ENCODE results near the gene CAPZA2.
"Not testable (repeated sequence)": the region's sequence is repeated elsewhere in the genome, so short reads cannot be mapped to it uniquely, and the experiment has no call there.

CAPZA2 gene

DNA sequence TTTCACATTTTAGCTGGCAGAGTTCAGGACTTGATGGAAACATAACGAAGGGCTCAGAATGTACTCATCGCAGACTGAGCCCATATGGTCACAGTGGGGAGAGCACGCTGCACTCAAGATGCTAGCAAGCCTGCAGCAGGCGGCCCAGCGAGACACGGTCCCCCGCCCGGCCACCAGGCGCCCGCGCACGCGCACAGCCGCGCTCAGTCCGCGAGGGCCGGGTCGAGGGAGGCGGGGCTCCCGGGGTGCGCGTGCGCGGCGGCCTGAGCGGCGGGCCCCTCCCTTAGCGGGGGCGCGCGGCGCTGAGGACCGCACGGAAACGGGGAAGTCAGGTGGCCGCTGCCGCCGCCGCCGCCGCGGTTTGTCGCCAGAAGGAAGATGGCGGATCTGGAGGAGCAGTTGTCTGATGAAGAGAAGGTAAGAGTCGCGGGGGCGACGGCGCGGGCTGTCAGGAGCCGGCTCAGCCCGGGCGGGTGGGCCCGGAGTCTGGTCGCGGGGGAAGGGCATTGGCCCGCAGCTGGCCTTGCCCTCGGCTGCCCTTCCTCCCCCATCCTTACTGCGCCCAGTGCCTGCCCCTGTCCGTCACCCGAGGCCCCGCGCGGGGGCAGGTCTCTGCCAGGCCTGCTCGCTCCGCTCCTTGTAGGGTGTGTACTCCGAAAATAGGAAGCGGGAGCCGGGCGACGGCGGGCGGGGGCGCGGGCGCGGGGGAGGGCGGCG lies at the start of gene CAPZA2:
TSS of gene CAPZA2 (plus strand) at position 354 of the 717 bp plus-strand sequence. CDS start at position 379, 25 bp downstream.
- peaks cover 45% of the 10 kb centered on the region for H3K4me1 Mint-ChIP-seq (ENCODE audit: low read depth)
- H3K4me3 Mint-ChIP-seq: peak within 1 kb of the TSS; percentile 98
- H3K27me3 Mint-ChIP-seq: peaks cover 8% of the 10 kb centered on the region
- no peaks in the 10 kb centered on the region for H3K9me3 Mint-ChIP-seq (ENCODE audit: low read depth)
- H3K27ac Mint-ChIP-seq: peak within 1 kb of the TSS; percentile 95
- H3K36me3 Mint-ChIP-seq: peaks cover 4% of the 10 kb centered on the region

DNA sequence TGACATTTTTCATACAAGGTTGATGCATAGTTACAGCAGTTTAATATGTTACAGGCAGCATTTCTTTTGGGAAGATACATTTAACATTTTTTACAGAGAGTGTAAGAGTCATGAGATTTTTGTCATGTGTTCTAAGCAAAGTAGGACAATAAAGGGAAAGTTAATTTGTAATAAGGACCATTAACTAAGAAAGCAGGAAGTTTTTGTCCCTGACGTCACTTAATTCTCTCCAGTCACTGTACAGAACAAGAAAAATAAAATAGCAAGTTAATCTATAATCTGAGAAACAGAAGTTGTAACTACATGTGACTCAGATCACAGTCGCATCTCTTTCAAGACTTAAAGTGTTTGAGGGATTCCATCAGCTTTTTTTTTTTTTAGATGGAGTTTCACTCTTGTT lies 49.5 kb upstream of the CAPZA2 start:
- Mint-ChIP-seq H3K27ac (no peak overlapping the region), H3K4me3 (no peak overlapping the region), H3K4me1 (ENCODE audit: low read depth) (no peaks in the 10 kb centered on the region), H3K27me3 (no peaks in the 10 kb centered on the region), H3K9me3 (ENCODE audit: low read depth) (no peaks in the 10 kb centered on the region), H3K36me3 (no peaks in the 10 kb centered on the region)

DNA sequence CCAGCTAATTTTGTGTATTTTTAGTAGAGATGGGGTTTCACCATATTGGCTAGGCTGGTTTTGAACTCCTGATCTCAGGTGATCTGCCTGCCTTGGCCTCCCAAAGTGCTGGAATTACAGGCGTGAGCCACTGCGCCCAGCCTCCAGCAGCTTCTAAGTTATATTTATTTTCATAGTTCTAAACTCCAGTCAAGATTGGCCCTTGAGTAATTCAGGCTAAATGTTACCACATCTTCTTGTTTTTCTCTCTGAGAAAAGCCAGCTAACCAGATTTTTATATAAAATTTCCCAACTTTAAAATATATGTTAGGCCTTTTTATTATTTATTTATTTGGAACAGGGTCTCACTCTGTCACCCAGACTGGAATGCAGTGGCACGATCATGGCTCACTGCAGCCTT lies 49.0 kb upstream of the CAPZA2 start:
- not testable (repeated sequence) for H3K27ac Mint-ChIP-seq; H3K4me1 Mint-ChIP-seq (ENCODE audit: low read depth); H3K36me3 Mint-ChIP-seq; H3K9me3 Mint-ChIP-seq (ENCODE audit: low read depth); H3K4me3 Mint-ChIP-seq; H3K27me3 Mint-ChIP-seq

DNA sequence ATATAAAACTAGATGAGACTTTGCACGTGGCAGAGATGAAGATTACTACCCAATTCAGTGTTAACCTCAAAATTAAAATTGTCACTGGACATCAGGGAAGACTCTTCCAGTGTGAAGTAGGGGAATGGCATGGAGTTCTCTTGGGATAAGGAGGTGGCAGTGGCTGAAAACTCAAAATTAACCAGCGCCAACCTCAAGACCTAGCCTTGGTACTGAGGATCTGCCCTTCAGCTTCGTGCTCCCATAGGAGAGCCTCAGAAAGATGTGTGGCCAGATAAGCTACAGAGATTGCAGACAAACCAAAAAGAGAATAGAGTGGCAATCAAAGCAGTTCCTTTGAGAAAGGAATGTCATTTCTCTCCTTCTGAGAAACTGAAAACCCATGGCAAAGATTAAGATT lies 47.3 kb upstream of the CAPZA2 start:
- Mint-ChIP-seq H3K36me3 (no peaks in the 10 kb centered on the region), H3K4me1 (ENCODE audit: low read depth) (no peaks in the 10 kb centered on the region), H3K4me3 (no peak overlapping the region), H3K27ac (no peak overlapping the region), H3K27me3 (no peaks in the 10 kb centered on the region), H3K9me3 (ENCODE audit: low read depth) (no peaks in the 10 kb centered on the region)

DNA sequence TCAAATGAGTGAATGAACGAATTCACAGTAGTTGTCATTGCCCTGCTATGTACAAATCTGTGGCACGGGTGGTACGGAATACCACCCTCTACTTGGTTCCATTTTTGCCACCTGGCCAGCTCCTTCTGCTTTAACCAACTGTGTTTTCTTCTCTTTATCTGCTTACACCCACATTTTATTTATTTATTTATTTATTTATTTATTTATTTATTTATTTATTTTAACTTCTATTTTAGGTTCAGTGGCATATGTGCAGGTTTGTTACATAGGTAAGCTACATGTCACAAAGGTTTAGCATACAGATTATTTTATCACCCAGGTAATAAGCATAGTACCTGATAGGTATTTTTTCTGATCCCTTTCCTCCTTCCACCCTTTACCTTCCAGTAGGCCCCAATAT lies 42.2 kb upstream of the CAPZA2 start:
- H3K27ac Mint-ChIP-seq: no peak overlapping the region
- no peaks in the 10 kb centered on the region for H3K36me3 Mint-ChIP-seq
- no peaks in the 10 kb centered on the region for H3K4me1 Mint-ChIP-seq (ENCODE audit: low read depth)
- peaks cover 8% of the 10 kb centered on the region for H3K9me3 Mint-ChIP-seq (ENCODE audit: low read depth)
- H3K27me3 Mint-ChIP-seq: peaks cover 4% of the 10 kb centered on the region
- no peak overlapping the region for H3K4me3 Mint-ChIP-seq

DNA sequence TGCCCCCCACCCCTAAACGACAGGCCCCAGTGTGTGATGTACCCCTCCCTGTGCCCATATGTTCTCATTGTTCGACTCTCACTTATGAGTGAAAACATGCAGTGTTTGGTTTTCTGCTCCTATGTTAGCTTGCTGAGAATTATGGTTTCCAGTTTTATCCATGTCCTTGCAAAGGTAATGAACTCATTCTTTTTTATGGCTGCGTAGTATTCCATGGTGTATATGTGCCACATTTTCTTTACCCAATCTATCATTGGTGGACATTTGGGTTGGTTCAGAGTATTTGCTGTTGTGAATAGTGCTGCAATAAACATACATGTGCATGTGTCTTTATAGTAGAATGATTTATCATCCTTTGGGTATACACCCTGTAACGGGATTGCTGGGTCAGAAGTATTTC lies 40.7 kb upstream of the CAPZA2 start:
- not testable (repeated sequence) for H3K27me3 Mint-ChIP-seq; H3K27ac Mint-ChIP-seq; H3K4me3 Mint-ChIP-seq; H3K36me3 Mint-ChIP-seq; H3K4me1 Mint-ChIP-seq (ENCODE audit: low read depth)
- H3K9me3 Mint-ChIP-seq (ENCODE audit: low read depth): peaks cover 11% of the 10 kb centered on the region

DNA sequence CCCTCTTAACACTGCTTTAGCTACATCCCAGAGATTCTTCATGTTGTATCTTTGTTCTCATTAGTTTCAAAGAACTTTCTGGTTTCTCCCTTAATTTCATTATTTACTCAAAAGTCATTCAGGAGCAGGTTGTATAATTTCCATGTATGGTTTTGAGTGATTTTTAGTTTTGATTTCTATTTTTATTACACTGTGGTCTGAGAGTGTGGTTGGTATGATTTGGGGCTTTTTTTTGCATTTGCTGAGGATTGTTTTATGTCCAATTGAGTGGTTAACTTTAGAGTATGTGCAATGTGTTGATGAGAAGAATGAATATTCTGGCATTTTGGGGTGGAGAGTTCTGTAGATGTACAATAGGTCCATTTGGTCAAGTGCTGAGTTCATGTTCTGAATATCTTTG lies 37.9 kb upstream of the CAPZA2 start:
- peaks cover 14% of the 10 kb centered on the region for H3K27me3 Mint-ChIP-seq
- H3K36me3 Mint-ChIP-seq: peaks cover 2% of the 10 kb centered on the region
- peaks cover 11% of the 10 kb centered on the region for H3K9me3 Mint-ChIP-seq (ENCODE audit: low read depth)
- no peaks in the 10 kb centered on the region for H3K4me1 Mint-ChIP-seq (ENCODE audit: low read depth)
- no peak overlapping the region for H3K4me3 Mint-ChIP-seq
- no peak overlapping the region for H3K27ac Mint-ChIP-seq

DNA sequence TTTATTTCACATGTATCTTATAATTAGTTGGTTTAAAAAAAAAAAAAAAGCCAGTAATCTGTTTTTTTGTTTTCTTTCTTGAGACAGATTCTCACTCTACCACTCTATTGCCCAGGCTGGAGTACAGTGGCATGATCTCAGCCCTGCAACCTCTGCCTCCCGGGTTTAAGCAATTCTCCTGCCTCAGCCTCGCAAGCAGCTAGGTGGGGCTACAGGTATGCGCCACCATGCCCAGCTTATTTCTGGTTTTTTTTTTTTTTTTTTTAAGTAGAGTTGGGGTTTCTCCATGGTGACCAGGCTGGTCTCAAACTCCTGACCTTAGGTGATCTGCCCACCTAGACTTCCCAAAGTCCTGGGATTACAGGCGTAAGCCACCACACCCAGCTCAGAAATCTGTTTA lies 34.1 kb upstream of the CAPZA2 start:
- H3K9me3 Mint-ChIP-seq (ENCODE audit: low read depth): peaks cover 11% of the 10 kb centered on the region
- H3K4me1 Mint-ChIP-seq (ENCODE audit: low read depth): no peaks in the 10 kb centered on the region
- peaks cover 2% of the 10 kb centered on the region for H3K36me3 Mint-ChIP-seq
- no peak overlapping the region for H3K27ac Mint-ChIP-seq
- peaks cover 14% of the 10 kb centered on the region for H3K27me3 Mint-ChIP-seq
- no peak overlapping the region for H3K4me3 Mint-ChIP-seq

DNA sequence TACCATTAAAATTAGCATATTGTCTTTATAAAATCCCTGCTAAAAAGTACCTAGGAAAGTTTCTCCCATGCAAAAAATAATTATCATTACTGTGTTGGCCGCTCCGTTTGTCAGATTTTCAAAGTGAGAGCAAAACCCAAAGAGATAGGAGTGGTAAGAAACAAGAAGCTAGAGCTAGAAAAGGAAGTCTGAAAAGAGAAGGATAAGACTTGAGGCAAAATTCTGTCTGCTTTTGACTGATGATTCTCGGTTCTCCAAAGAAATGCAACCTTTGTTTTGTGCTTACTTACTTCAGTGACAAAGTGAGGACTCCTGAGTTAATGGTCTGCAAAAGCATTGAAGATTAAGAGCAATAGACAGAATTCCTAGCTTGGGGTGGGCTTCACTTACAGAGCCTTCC lies 33.3 kb upstream of the CAPZA2 start:
- H3K9me3 Mint-ChIP-seq (ENCODE audit: low read depth): peaks cover 11% of the 10 kb centered on the region
- no peak overlapping the region for H3K4me3 Mint-ChIP-seq
- H3K36me3 Mint-ChIP-seq: peaks cover 2% of the 10 kb centered on the region
- no peaks in the 10 kb centered on the region for H3K4me1 Mint-ChIP-seq (ENCODE audit: low read depth)
- peaks cover 12% of the 10 kb centered on the region for H3K27me3 Mint-ChIP-seq
- no peak overlapping the region for H3K27ac Mint-ChIP-seq

DNA sequence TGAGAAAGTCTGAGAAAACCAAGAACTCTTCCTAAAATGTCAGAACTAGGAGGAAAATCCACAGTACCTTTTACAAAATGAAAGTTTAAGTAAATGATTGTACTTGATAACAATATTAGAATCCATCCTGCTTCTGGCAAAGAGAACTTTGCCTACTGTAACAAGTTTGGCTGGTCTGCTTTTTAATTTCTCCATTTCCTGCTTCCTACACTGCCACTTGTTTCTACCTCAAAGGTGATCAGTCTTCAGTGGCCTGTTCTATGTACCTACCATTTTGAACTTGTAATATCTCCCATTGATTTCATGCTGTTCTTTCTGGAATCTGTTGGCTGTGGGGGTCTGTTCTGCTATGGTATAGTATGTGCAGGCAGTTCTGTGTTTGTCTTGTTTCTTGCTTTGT lies 32.9 kb upstream of the CAPZA2 start:
- Mint-ChIP-seq H3K4me1 (ENCODE audit: low read depth) (no peaks in the 10 kb centered on the region), H3K27ac (no peak overlapping the region), H3K27me3 (peaks cover 12% of the 10 kb centered on the region), H3K9me3 (ENCODE audit: low read depth) (peaks cover 7% of the 10 kb centered on the region), H3K4me3 (no peak overlapping the region), H3K36me3 (peaks cover 2% of the 10 kb centered on the region)

DNA sequence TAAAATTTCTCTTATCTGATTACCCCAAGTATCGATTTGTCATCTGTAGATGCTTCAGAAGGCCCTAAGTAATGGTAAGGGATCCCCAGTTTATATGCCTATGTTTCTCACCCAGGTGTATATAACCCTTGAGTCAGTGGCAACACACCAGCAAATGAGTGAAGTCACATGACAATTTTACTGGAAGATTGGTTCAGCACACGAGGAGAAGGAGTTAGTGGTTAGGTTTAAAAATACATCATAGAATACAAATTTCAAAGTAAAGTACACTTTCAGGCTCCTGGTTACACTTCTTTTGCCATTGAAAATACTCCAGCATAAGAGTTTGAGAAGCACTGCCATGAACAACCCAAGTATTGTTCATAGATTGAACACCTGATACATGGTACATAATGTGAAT lies 29.7 kb upstream of the CAPZA2 start:
- Mint-ChIP-seq H3K27ac (no peak overlapping the region), H3K4me1 (ENCODE audit: low read depth) (no peaks in the 10 kb centered on the region), H3K9me3 (ENCODE audit: low read depth) (no peaks in the 10 kb centered on the region), H3K27me3 (peaks cover 2% of the 10 kb centered on the region), H3K4me3 (no peak overlapping the region), H3K36me3 (no peaks in the 10 kb centered on the region)

DNA sequence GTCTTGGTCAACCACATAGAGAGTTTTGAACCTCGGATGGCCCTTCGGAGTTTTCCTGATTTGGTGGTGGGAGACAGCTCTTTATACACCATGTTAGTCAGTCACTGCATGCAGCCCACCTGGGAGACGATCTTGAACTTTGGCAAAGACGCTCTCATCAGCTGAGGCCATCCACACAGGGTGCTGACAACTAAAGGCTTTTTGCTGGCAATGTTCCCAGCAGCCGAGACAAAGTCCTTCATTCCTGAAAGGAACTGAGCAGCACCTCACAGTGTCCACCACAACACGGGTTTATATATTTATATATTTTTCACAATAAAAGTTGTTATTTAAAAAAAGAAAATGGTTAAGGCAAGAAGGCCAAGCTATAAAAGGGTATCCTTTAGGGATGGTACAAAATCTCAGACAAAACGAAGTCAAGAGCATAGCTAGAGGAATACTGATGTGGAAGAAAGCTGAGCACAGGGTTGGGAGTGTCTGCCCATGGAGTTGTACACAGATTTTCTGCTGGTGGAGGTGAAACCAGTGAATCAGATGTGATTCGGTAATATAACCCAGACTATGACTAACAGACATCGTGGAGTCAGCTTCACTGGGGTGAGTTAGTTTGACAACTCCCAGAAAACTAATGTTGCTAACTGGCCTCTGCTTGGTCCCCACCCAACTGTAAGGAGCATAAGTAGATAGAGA lies 27.4 kb upstream of the CAPZA2 start:
- H3K4me1 Mint-ChIP-seq (ENCODE audit: low read depth): no peaks in the 10 kb centered on the region
- H3K9me3 Mint-ChIP-seq (ENCODE audit: low read depth): no peaks in the 10 kb centered on the region
- H3K36me3 Mint-ChIP-seq: no peaks in the 10 kb centered on the region
- peaks cover 2% of the 10 kb centered on the region for H3K27me3 Mint-ChIP-seq
- no peak overlapping the region for H3K27ac Mint-ChIP-seq
- no peak overlapping the region for H3K4me3 Mint-ChIP-seq

DNA sequence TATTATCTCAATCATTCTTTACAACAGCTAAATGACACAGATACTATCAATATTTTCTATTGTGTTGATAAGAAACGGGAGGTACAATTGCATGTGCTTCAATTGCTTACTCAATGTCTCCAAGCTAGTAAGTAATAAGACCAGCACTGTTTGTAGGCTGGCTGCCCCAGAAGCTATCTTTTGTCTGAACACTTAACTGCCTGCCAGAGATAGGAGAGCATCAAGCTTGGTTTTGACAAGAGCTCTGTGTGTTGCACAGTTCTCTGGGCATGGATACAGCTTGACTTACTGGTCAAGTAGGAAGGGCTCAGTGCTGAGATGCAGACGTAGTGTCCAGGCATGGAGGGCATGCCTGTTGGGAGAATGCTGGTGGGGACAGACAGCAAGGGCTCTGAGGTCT lies 26.3 kb upstream of the CAPZA2 start:
- H3K4me1 Mint-ChIP-seq (ENCODE audit: low read depth): no peaks in the 10 kb centered on the region
- no peaks in the 10 kb centered on the region for H3K9me3 Mint-ChIP-seq (ENCODE audit: low read depth)
- H3K27me3 Mint-ChIP-seq: peaks cover 2% of the 10 kb centered on the region
- no peak overlapping the region for H3K27ac Mint-ChIP-seq
- H3K4me3 Mint-ChIP-seq: no peak overlapping the region
- H3K36me3 Mint-ChIP-seq: no peaks in the 10 kb centered on the region

DNA sequence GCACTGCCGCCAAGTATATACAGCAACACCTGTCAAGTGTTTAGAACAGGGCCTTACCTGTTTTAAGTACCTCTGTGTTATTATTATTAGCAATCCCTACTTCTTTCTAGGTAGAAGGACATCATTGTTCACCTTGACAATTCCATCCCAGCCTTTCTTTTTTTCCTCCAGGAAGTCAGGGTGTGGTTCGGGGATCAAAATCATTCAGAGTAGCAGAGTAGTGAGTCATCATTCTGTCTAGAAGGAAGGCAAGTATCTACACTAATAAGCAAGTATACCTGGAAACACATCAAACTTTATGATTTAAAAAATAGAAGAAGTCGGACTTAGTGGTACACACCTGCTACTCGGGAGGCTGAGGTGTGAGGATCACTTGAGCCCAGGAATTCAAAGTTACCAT lies 25.5 kb upstream of the CAPZA2 start:
- no peaks in the 10 kb centered on the region for H3K4me1 Mint-ChIP-seq (ENCODE audit: low read depth)
- no peaks in the 10 kb centered on the region for H3K36me3 Mint-ChIP-seq
- no peak overlapping the region for H3K27ac Mint-ChIP-seq
- no peaks in the 10 kb centered on the region for H3K9me3 Mint-ChIP-seq (ENCODE audit: low read depth)
- peaks cover 7% of the 10 kb centered on the region for H3K27me3 Mint-ChIP-seq
- no peak overlapping the region for H3K4me3 Mint-ChIP-seq

DNA sequence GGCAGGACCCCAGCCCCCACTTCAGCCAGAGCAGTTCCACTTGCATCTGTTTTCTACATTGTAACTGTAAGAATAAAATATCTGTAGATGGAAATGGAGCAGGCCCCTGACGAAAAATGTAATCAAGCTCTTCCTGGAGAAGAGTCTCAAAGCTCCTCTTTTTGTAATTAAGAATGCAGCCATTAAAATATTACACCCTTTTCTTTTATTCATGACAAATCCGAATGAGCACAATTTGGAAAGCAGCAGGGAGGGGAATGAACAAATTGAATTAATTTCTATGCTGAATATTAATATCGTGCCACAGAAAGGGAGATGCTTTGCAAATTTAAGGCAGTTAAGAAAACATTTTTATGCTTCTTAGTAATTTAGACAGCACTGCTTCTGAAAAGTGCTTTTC lies 24.8 kb upstream of the CAPZA2 start:
- Mint-ChIP-seq H3K4me3 (no peak overlapping the region), H3K27ac (no peak overlapping the region), H3K9me3 (ENCODE audit: low read depth) (no peaks in the 10 kb centered on the region), H3K36me3 (no peaks in the 10 kb centered on the region), H3K27me3 (peaks cover 9% of the 10 kb centered on the region), H3K4me1 (ENCODE audit: low read depth) (peaks cover 1% of the 10 kb centered on the region)

DNA sequence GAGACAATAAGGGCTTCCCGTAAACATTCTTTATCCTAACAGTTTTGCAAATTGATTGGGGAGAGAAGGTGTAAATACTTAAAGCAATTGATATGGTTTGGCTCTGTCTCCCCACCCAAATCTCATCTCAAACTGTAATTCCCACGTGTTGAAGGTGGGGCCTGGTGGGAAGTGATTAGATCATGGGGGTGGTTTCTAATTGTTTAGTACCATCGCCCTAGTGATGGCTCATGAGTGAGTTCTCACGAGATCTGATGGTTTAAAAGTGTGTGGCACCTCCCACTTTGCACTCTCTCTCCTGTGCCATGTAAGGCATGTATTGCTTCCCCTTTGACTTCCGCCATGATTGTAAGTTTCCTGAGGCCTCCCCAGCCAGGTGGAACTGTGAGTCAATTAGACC lies 22.1 kb upstream of the CAPZA2 start:
- no peak overlapping the region for H3K4me3 Mint-ChIP-seq

More for the DNA sequence above, 22.1 kb upstream of the CAPZA2 start:
- peaks cover 5% of the 10 kb centered on the region for H3K4me1 Mint-ChIP-seq (ENCODE audit: low read depth)
- no peaks in the 10 kb centered on the region for H3K9me3 Mint-ChIP-seq (ENCODE audit: low read depth)
- H3K27me3 Mint-ChIP-seq: peaks cover 16% of the 10 kb centered on the region
- no peak overlapping the region for H3K27ac Mint-ChIP-seq
- H3K36me3 Mint-ChIP-seq: no peaks in the 10 kb centered on the region

All from activated naive CD8-positive, alpha-beta T cell (primary cell).